Measurements from ENCODE around the gene DYNC1LI2. TPM values are rescaled to one million over a fixed set of nuclear protein-coding genes. Genes with fewer than 3 reads are reported as not detected.

Gene DYNC1LI2
- total and polyA plus RNA-seq, 12 donors, result 39.3 to 234 (median 94.3) TPM

- no peaks in the 10 kb centered on the region for H3K27me3 ChIP-seq
- no peak overlapping the region for H3K27ac ChIP-seq
- H3K36me3 ChIP-seq (replicated peaks in 1 of 2), result peaks cover 0 to 91% of the 10 kb centered on the region in 2 donors
- intact Hi-C loops (cut with DNase I), result loop anchor here in 1 of 2 donors (10.0 kb wide), 1 partner anchor 134 kb away; no protein-coding TSS in a partner anchor
- H3K4me1 ChIP-seq (replicated peaks in 1 of 2), result peaks cover 0 to 4% of the 10 kb centered on the region in 2 donors
- H3K9me3 ChIP-seq (replicated peaks in 1 of 3), result no peaks in the 10 kb centered on the region
- WGBS, 4 donors, result 74 to 91% (median 89%) methylated on average over 4 to 7 of the region's 7 CpGs
- H3K4me3 ChIP-seq, result no peak overlapping the region
- TF ChIP-seq POLR2A (IDR thresholded peaks at IDR 0.05) (no peak), CTCF (IDR thresholded peaks at IDR 0.05) (no peak)
- DNase-seq, result no peak
Measured at GRCh38 chr16:66731101-66731500, 20.3 kb downstream of the DYNC1LI2 start.

DNA sequence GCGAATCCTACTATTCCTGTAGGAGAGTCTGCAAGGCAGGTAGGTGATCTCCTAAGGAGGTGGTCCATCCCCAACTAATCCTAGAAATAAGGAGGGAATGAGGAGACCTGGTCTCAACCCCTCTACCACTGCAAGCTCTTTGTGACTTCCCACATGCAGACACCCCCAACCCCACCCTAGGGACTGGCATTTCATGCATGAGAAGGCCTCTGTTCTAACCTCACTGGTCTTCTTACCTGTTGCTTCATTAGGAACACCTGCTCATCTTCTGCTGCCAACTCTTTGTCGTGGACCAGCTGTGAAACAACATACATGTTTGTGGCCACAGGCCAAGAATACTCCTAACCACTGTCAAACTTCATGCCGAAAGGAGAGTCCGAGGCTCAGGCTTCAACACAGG lies 22.6 kb downstream of the DYNC1LI2 start:
- Histone ChIP-seq H3K4me1 (replicated peaks in 1 of 2) (peaks cover 0 to 4% of the 10 kb centered on the region in 2 donors), H3K27me3 (no peaks in the 10 kb centered on the region), H3K36me3 (replicated peaks in 1 of 2) (peaks cover 0 to 91% of the 10 kb centered on the region in 2 donors), H3K27ac (no peak overlapping the region), H3K4me3 (no peak overlapping the region), H3K9me3 (replicated peaks in 1 of 3) (no peaks in the 10 kb centered on the region)
- WGBS, 4 donors, result 75 to 81% (median 79%) methylated on average over 4 of the region's 4 CpGs
- intact Hi-C loops (cut with DNase I), result loop anchor here (5.0 to 10.0 kb wide), 3 partner anchors 116 to 138 kb away; partner anchors contain the start of genes CA7 (in 1 of the 2) and CMTM3 (in 1 of the 2)
- no peak for TF ChIP-seq CTCF (IDR thresholded peaks at IDR 0.05)
- DNase-seq, result no peak

GRCh38 chr16:66728117-66728787 lies 23.2 kb downstream of the DYNC1LI2 start:
- peak; percentile 60 to 81 (median 65) for TF ChIP-seq CTCF (IDR thresholded peaks at IDR 0.05)
- TF ChIP-seq POLR2A (IDR thresholded peaks at IDR 0.05), result no peak
- intact Hi-C loops (cut with DNase I), result loop anchor here (5.0 to 10.0 kb wide), 3 partner anchors 117 to 139 kb away; partner anchors contain the start of genes CA7 (in 1 of the 2) and CMTM3 (in 1 of the 2)
- Histone ChIP-seq H3K4me3 (no peak overlapping the region), H3K36me3 (replicated peaks in 1 of 2) (peaks cover 0 to 91% of the 10 kb centered on the region in 2 donors), H3K27ac (peak overlapping the region in 1 of 5 donors; percentile 9), H3K9me3 (replicated peaks in 1 of 3) (no peaks in the 10 kb centered on the region), H3K27me3 (no peaks in the 10 kb centered on the region), H3K4me1 (replicated peaks in 1 of 2) (peaks cover 0 to 4% of the 10 kb centered on the region in 2 donors)
- DNase-seq, result peak; percentile 50 to 79 (median 63)
- 15 to 20% (median 17%) methylated on average over 3 of the region's 3 CpGs for WGBS, 4 donors

DNA sequence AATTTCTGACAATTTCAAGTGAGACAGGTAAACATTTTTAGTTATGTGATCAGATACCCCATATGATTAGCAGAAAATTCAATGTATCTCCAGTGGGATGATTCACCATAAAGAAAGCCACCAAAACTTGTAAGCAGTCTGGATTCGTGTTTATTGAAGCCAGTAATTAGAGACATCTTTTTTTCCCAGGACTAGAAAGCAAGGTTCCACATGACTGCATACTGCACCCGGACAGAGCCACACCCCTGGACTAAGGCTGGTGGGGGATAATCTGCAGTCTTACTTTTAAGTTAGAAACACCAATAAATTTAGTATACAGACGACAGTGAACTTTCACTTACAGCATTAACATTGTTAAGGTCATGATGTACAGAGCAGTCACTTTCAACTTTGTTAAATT lies 30.6 kb downstream of the DYNC1LI2 start:
- intact Hi-C loops (cut with DNase I), result loop anchor here in 1 of 2 donors (10.0 kb wide), 2 partner anchors 116 to 124 kb away; partner anchors contain the start of genes CA7 and CMTM3
- 76 to 88% (median 81%) methylated on average over 3 of the region's 3 CpGs for WGBS, 4 donors
- no peak for TF ChIP-seq POLR2A (IDR thresholded peaks at IDR 0.05)
- no peak for TF ChIP-seq CTCF (IDR thresholded peaks at IDR 0.05)
- Histone ChIP-seq H3K4me1 (replicated peaks in 1 of 2) (no peaks in the 10 kb centered on the region), H3K27ac (no peak overlapping the region), H3K9me3 (replicated peaks in 1 of 3) (no peaks in the 10 kb centered on the region), H3K27me3 (no peaks in the 10 kb centered on the region), H3K36me3 (replicated peaks in 1 of 2) (peaks cover 0 to 52% of the 10 kb centered on the region in 2 donors), H3K4me3 (no peak overlapping the region)
- no peak for DNase-seq
